ENCODE data around the gene PTEN.

Gene PTEN

GRCh38 chr10:87915406-87915805 is 52.0 kb downstream of the PTEN start:
- Histone ChIP-seq H3K9ac (ENCODE audit: low read length in 5 of 5) (no peak overlapping the region), H3K36me3 (ENCODE audit: control insufficient read depth in 5 of 5, insufficient read depth in 5 of 5, low read length in 5 of 5) (peaks cover 0 to 19% (median 6%) of the 10 kb centered on the region in 5 donors), H3K4me1 (ENCODE audit: control insufficient read depth in 5 of 5, insufficient read depth in 5 of 5, low read length in 5 of 5) (peaks cover 0 to 33% (median 31%) of the 10 kb centered on the region in 5 donors), H3K27me3 (ENCODE audit: control insufficient read depth in 5 of 5, insufficient read depth in 4 of 5, low read length in 5 of 5) (no peaks in the 10 kb centered on the region), H3K4me3 (ENCODE audit: low read depth in 1 of 5, low read length in 5 of 5) (no peak overlapping the region), H3K9me3 (ENCODE audit: control insufficient read depth in 5 of 5, low read length in 5 of 5) (peaks cover 5 to 23% (median 19%) of the 10 kb centered on the region in 5 donors), H3K27ac (ENCODE audit: low read depth, low read length) (peak overlapping the region; percentile 64)

GRCh38 chr10:87915989-87916388 is 52.6 kb downstream of the PTEN start:
- Histone ChIP-seq H3K9me3 (ENCODE audit: control insufficient read depth in 5 of 5, low read length in 5 of 5) (peaks cover 5 to 23% (median 19%) of the 10 kb centered on the region in 5 donors), H3K36me3 (ENCODE audit: control insufficient read depth in 5 of 5, insufficient read depth in 5 of 5, low read length in 5 of 5) (peaks cover 0 to 17% (median 6%) of the 10 kb centered on the region in 5 donors), H3K4me3 (ENCODE audit: low read depth in 1 of 5, low read length in 5 of 5) (no peak overlapping the region), H3K27me3 (ENCODE audit: control insufficient read depth in 5 of 5, insufficient read depth in 4 of 5, low read length in 5 of 5) (no peaks in the 10 kb centered on the region), H3K9ac (ENCODE audit: low read length in 5 of 5) (no peak overlapping the region), H3K27ac (ENCODE audit: low read depth, low read length) (peak overlapping the region; percentile 64), H3K4me1 (ENCODE audit: control insufficient read depth in 5 of 5, insufficient read depth in 5 of 5, low read length in 5 of 5) (peaks cover 0 to 35% (median 31%) of the 10 kb centered on the region in 5 donors)

- H3K4me3 ChIP-seq (ENCODE audit: low read depth in 1 of 5, low read length in 5 of 5), result no peak overlapping the region
- H3K36me3 ChIP-seq (ENCODE audit: control insufficient read depth in 5 of 5, insufficient read depth in 5 of 5, low read length in 5 of 5), result peaks cover 0 to 17% (median 6%) of the 10 kb centered on the region in 5 donors
- peaks cover 0 to 37% (median 33%) of the 10 kb centered on the region in 5 donors for H3K4me1 ChIP-seq (ENCODE audit: control insufficient read depth in 5 of 5, insufficient read depth in 5 of 5, low read length in 5 of 5)
- peak overlapping the region; percentile 64 for H3K27ac ChIP-seq (ENCODE audit: low read depth, low read length)
- H3K9me3 ChIP-seq (ENCODE audit: control insufficient read depth in 5 of 5, low read length in 5 of 5), result peaks cover 5 to 23% (median 19%) of the 10 kb centered on the region in 5 donors
- H3K9ac ChIP-seq (ENCODE audit: low read length in 5 of 5), result no peak overlapping the region
- no peaks in the 10 kb centered on the region for H3K27me3 ChIP-seq (ENCODE audit: control insufficient read depth in 5 of 5, insufficient read depth in 4 of 5, low read length in 5 of 5)
Measured at GRCh38 chr10:87916515-87916914, 53.1 kb downstream of the PTEN start.

- Histone ChIP-seq H3K9me3 (ENCODE audit: control insufficient read depth in 5 of 5, low read length in 5 of 5) (peaks cover 0 to 7% (median 5%) of the 10 kb centered on the region in 5 donors), H3K4me1 (ENCODE audit: control insufficient read depth in 5 of 5, insufficient read depth in 5 of 5, low read length in 5 of 5) (peaks cover 0 to 45% (median 37%) of the 10 kb centered on the region in 5 donors), H3K27ac (ENCODE audit: low read depth, low read length) (peak overlapping the region; percentile 64), H3K4me3 (ENCODE audit: low read depth in 1 of 5, low read length in 5 of 5) (no peak overlapping the region), H3K9ac (ENCODE audit: low read length in 5 of 5) (no peak overlapping the region), H3K36me3 (ENCODE audit: control insufficient read depth in 5 of 5, insufficient read depth in 5 of 5, low read length in 5 of 5) (peaks cover 0 to 9% (median 5%) of the 10 kb centered on the region in 5 donors), H3K27me3 (ENCODE audit: control insufficient read depth in 5 of 5, insufficient read depth in 4 of 5, low read length in 5 of 5) (no peaks in the 10 kb centered on the region)
Measured at GRCh38 chr10:87918254-87918859, 54.9 kb downstream of the PTEN start.

GRCh38 chr10:87920538-87920937 is 57.1 kb downstream of the PTEN start:
- peaks cover 0 to 4% (median 2%) of the 10 kb centered on the region in 5 donors for H3K36me3 ChIP-seq (ENCODE audit: control insufficient read depth in 5 of 5, insufficient read depth in 5 of 5, low read length in 5 of 5)
- H3K4me1 ChIP-seq (ENCODE audit: control insufficient read depth in 5 of 5, insufficient read depth in 5 of 5, low read length in 5 of 5), result peaks cover 0 to 52% (median 36%) of the 10 kb centered on the region in 5 donors
- no peak overlapping the region for H3K9ac ChIP-seq (ENCODE audit: low read length in 5 of 5)
- H3K27ac ChIP-seq (ENCODE audit: low read depth, low read length), result no peak overlapping the region
- no peaks in the 10 kb centered on the region for H3K9me3 ChIP-seq (ENCODE audit: control insufficient read depth in 5 of 5, low read length in 5 of 5)
- H3K4me3 ChIP-seq (ENCODE audit: low read depth in 1 of 5, low read length in 5 of 5), result no peak overlapping the region
- H3K27me3 ChIP-seq (ENCODE audit: control insufficient read depth in 5 of 5, insufficient read depth in 4 of 5, low read length in 5 of 5), result no peaks in the 10 kb centered on the region

GRCh38 chr10:87921931-87922688 is 58.7 kb downstream of the PTEN start:
- Histone ChIP-seq H3K9ac (ENCODE audit: low read length in 5 of 5) (no peak overlapping the region), H3K27me3 (ENCODE audit: control insufficient read depth in 5 of 5, insufficient read depth in 4 of 5, low read length in 5 of 5) (no peaks in the 10 kb centered on the region), H3K4me3 (ENCODE audit: low read depth in 1 of 5, low read length in 5 of 5) (no peak overlapping the region), H3K27ac (ENCODE audit: low read depth, low read length) (no peak overlapping the region), H3K4me1 (ENCODE audit: control insufficient read depth in 5 of 5, insufficient read depth in 5 of 5, low read length in 5 of 5) (peaks cover 0 to 50% (median 28%) of the 10 kb centered on the region in 5 donors), H3K36me3 (ENCODE audit: control insufficient read depth in 5 of 5, insufficient read depth in 5 of 5, low read length in 5 of 5) (peaks cover 2 to 12% (median 4%) of the 10 kb centered on the region in 5 donors), H3K9me3 (ENCODE audit: control insufficient read depth in 5 of 5, low read length in 5 of 5) (no peaks in the 10 kb centered on the region)

GRCh38 chr10:87923233-87923632 is 59.8 kb downstream of the PTEN start:
- Histone ChIP-seq H3K27ac (ENCODE audit: low read depth, low read length) (peak overlapping the region; percentile 11), H3K36me3 (ENCODE audit: control insufficient read depth in 5 of 5, insufficient read depth in 5 of 5, low read length in 5 of 5) (peaks cover 2 to 15% (median 4%) of the 10 kb centered on the region in 5 donors), H3K4me1 (ENCODE audit: control insufficient read depth in 5 of 5, insufficient read depth in 5 of 5, low read length in 5 of 5) (peaks cover 0 to 55% (median 30%) of the 10 kb centered on the region in 5 donors), H3K9ac (ENCODE audit: low read length in 5 of 5) (no peak overlapping the region), H3K9me3 (ENCODE audit: control insufficient read depth in 5 of 5, low read length in 5 of 5) (no peaks in the 10 kb centered on the region), H3K4me3 (ENCODE audit: low read depth in 1 of 5, low read length in 5 of 5) (no peak overlapping the region), H3K27me3 (ENCODE audit: control insufficient read depth in 5 of 5, insufficient read depth in 4 of 5, low read length in 5 of 5) (no peaks in the 10 kb centered on the region)

GRCh38 chr10:87925570-87925969 is 62.1 kb downstream of the PTEN start:
- Histone ChIP-seq H3K9me3 (ENCODE audit: control insufficient read depth in 5 of 5, low read length in 5 of 5) (no peaks in the 10 kb centered on the region), H3K36me3 (ENCODE audit: control insufficient read depth in 5 of 5, insufficient read depth in 5 of 5, low read length in 5 of 5) (peaks cover 2 to 15% (median 4%) of the 10 kb centered on the region in 5 donors), H3K27ac (ENCODE audit: low read depth, low read length) (no peak overlapping the region), H3K4me3 (ENCODE audit: low read depth in 1 of 5, low read length in 5 of 5) (no peak overlapping the region), H3K27me3 (ENCODE audit: control insufficient read depth in 5 of 5, insufficient read depth in 4 of 5, low read length in 5 of 5) (no peaks in the 10 kb centered on the region), H3K4me1 (ENCODE audit: control insufficient read depth in 5 of 5, insufficient read depth in 5 of 5, low read length in 5 of 5) (peaks cover 0 to 53% (median 32%) of the 10 kb centered on the region in 5 donors), H3K9ac (ENCODE audit: low read length in 5 of 5) (no peak overlapping the region)

- peak overlapping the region; percentile 47 for H3K27ac ChIP-seq (ENCODE audit: low read depth, low read length)
Measured at GRCh38 chr10:87927091-87927490, 63.7 kb downstream of the PTEN start.

GRCh38 chr10:87928996-87929395 is 65.6 kb downstream of the PTEN start:
- Histone ChIP-seq H3K36me3 (ENCODE audit: control insufficient read depth in 5 of 5, insufficient read depth in 5 of 5, low read length in 5 of 5) (peaks cover under 1 to 19% (median 4%) of the 10 kb centered on the region in 5 donors), H3K9me3 (ENCODE audit: control insufficient read depth in 5 of 5, low read length in 5 of 5) (no peaks in the 10 kb centered on the region), H3K9ac (ENCODE audit: low read length in 5 of 5) (no peak overlapping the region), H3K4me1 (ENCODE audit: control insufficient read depth in 5 of 5, insufficient read depth in 5 of 5, low read length in 5 of 5) (peaks cover 0 to 46% (median 22%) of the 10 kb centered on the region in 5 donors), H3K27ac (ENCODE audit: low read depth, low read length) (peak overlapping the region; percentile 47), H3K4me3 (ENCODE audit: low read depth in 1 of 5, low read length in 5 of 5) (no peak overlapping the region), H3K27me3 (ENCODE audit: control insufficient read depth in 5 of 5, insufficient read depth in 4 of 5, low read length in 5 of 5) (no peaks in the 10 kb centered on the region)

More at GRCh38 chr10:87927091-87927490, 63.7 kb downstream of the PTEN start:
- H3K27me3 ChIP-seq (ENCODE audit: control insufficient read depth in 5 of 5, insufficient read depth in 4 of 5, low read length in 5 of 5), result no peaks in the 10 kb centered on the region
- no peak overlapping the region for H3K9ac ChIP-seq (ENCODE audit: low read length in 5 of 5)
- H3K36me3 ChIP-seq (ENCODE audit: control insufficient read depth in 5 of 5, insufficient read depth in 5 of 5, low read length in 5 of 5), result peaks cover 2 to 15% (median 4%) of the 10 kb centered on the region in 5 donors
- no peaks in the 10 kb centered on the region for H3K9me3 ChIP-seq (ENCODE audit: control insufficient read depth in 5 of 5, low read length in 5 of 5)
- H3K4me3 ChIP-seq (ENCODE audit: low read depth in 1 of 5, low read length in 5 of 5), result no peak overlapping the region
- peaks cover 0 to 56% (median 31%) of the 10 kb centered on the region in 5 donors for H3K4me1 ChIP-seq (ENCODE audit: control insufficient read depth in 5 of 5, insufficient read depth in 5 of 5, low read length in 5 of 5)

Measured in subcutaneous abdominal adipose tissue (tissue), 5 donors.